CD14-positive monocyte (primary cell): ENCODE data around the gene REEP2. TPM values are rescaled to one million over a fixed set of nuclear protein-coding genes. Genes with fewer than 3 reads are reported as not detected.

Source experiments
- DNase-seq, 3 donors: peaks; one replicate each; pipeline ENCODE4 v3.0.0-alpha.2; 2011 to 2022
- H2AFZ ChIP-seq: 2 replicates; pipeline ENCODE4 v1.6.0; 2012; ENCODE audit warnings: mild to moderate bottlenecking, low read depth, low read length, inconsistent platforms; ENCODE audit not compliant: insufficient read depth, poor library complexity, severe bottlenecking
- H3K27ac ChIP-seq, 2 donors: 1 replicate in 1 of 2; 2 replicates in 1 of 2; pipeline ENCODE4 v1.5.1; 2012 to 2013; ENCODE audit warnings: low read length in 2 of 2, control low read depth in 1 of 2, inconsistent platforms in 1 of 2, low read depth in 1 of 2, mild to moderate bottlenecking in 1 of 2
- H3K27me3 ChIP-seq, 2 donors: one replicate each; pipeline versions ENCODE4 v1.6.0 to v1.6.1; 2011 to 2013; ENCODE audit warnings: low read length in 2 of 2; ENCODE audit not compliant: control insufficient read depth in 2 of 2, insufficient read depth in 2 of 2
- H3K36me3 ChIP-seq, 2 donors: replicated peaks in 1 of 2; 1 replicate in 1 of 2; 2 replicates in 1 of 2; pipeline versions ENCODE4 v1.5.1 to v1.6.1; 2012 to 2013; ENCODE audit warnings: low read length in 2 of 2, control low read depth in 1 of 2, inconsistent platforms in 1 of 2, mild to moderate bottlenecking in 1 of 2; ENCODE audit not compliant: insufficient read depth in 2 of 2, control insufficient read depth in 1 of 2
- H3K4me1 ChIP-seq, 2 donors: 1 replicate in 1 of 2; 2 replicates in 1 of 2; pipeline versions ENCODE4 v1.5.1 to v1.6.1; 2012 to 2013; ENCODE audit warnings: low read length in 2 of 2, control low read depth in 1 of 2, inconsistent platforms in 1 of 2, mild to moderate bottlenecking in 1 of 2, moderate library complexity in 1 of 2; ENCODE audit not compliant: insufficient read depth in 2 of 2, control insufficient read depth in 1 of 2
- H3K4me2 ChIP-seq: replicated peaks from 2 replicates; pipeline ENCODE3; 2012; ENCODE audit warnings: low read length, moderate library complexity, mild to moderate bottlenecking; ENCODE audit not compliant: poor library complexity, severe bottlenecking; ENCODE audit errors: extremely low read depth
- H3K4me3 ChIP-seq, 3 experiments: fragments of 200-600 bp in 1 of 3; sonication (generic) in 1 of 3; replicated peaks in 1 of 3; 1 replicate in 2 of 3; 2 replicates in 1 of 3; pipeline ENCODE4 v1.5.1; 2011 to 2013; ENCODE audit warnings: low read length in 3 of 3, mild to moderate bottlenecking in 3 of 3, control low read depth in 2 of 3, low read depth in 2 of 3, inconsistent platforms in 1 of 3, moderate library complexity in 1 of 3
- H3K79me2 ChIP-seq: 2 replicates; pipeline ENCODE4 v1.6.0; 2012; ENCODE audit warnings: mild to moderate bottlenecking, control low read depth, inconsistent platforms, low read length, moderate library complexity; ENCODE audit not compliant: insufficient read depth
- H3K9ac ChIP-seq: 2 replicates; pipeline ENCODE4 v1.6.0; 2017; ENCODE audit warnings: low read length, mild to moderate bottlenecking; ENCODE audit not compliant: insufficient read depth, poor library complexity, severe bottlenecking
- H3K9me3 ChIP-seq, 2 donors: replicated peaks in 1 of 2; 1 replicate in 1 of 2; 2 replicates in 1 of 2; pipeline versions ENCODE4 v1.5.1 to v1.6.1; 2012 to 2013; ENCODE audit warnings: low read length in 2 of 2, control low read depth in 1 of 2; ENCODE audit not compliant: control insufficient read depth in 1 of 2, insufficient read depth in 1 of 2
- H4K20me1 ChIP-seq: 2 replicates; pipeline ENCODE4 v1.6.0; 2012; ENCODE audit warnings: mild to moderate bottlenecking, low read length, control low read depth, moderate library complexity; ENCODE audit not compliant: insufficient read depth
- H3K27ac Mint-ChIP-seq, 7 donors: one replicate each; pipeline ENCODE4 v1.8.0; 2020; ENCODE audit warnings: mild to moderate bottlenecking in 7 of 7, mixed read lengths in 7 of 7, moderate library complexity in 6 of 7, inconsistent platforms in 2 of 7
- H3K27me3 Mint-ChIP-seq, 3 donors: one replicate each; pipeline ENCODE4 v1.8.0; 2021 to 2022; ENCODE audit warnings: low read depth in 3 of 3, mild to moderate bottlenecking in 3 of 3, mixed read lengths in 3 of 3, moderate library complexity in 3 of 3, inconsistent platforms in 1 of 3
- H3K36me3 Mint-ChIP-seq, 2 donors: one replicate each; pipeline ENCODE4 v1.8.0; 2020; ENCODE audit warnings: mixed read lengths in 2 of 2, inconsistent platforms in 1 of 2, mild to moderate bottlenecking in 1 of 2
- H3K4me1 Mint-ChIP-seq: one replicate; pipeline ENCODE4 v1.8.0; 2020; ENCODE audit warnings: mild to moderate bottlenecking, mixed read lengths
- H3K4me3 Mint-ChIP-seq, 2 donors: one replicate each; pipeline ENCODE4 v1.8.0; 2020; ENCODE audit warnings: mild to moderate bottlenecking in 2 of 2, mixed read lengths in 2 of 2, moderate library complexity in 1 of 2
- H3K9me3 Mint-ChIP-seq, 7 donors: one replicate each; pipeline ENCODE4 v1.8.0; 2020 to 2022; ENCODE audit warnings: mixed read lengths in 7 of 7, mild to moderate bottlenecking in 6 of 7, moderate library complexity in 6 of 7, inconsistent platforms in 2 of 7
- WGBS: methylation state at CpG from one replicate; pipeline ENCODE4 v1.1.5; 2013; ENCODE audit warnings: missing lambda C conversion rate; ENCODE audit not compliant: insufficient coverage; 5-methylcytosine and 5-hydroxymethylcytosine counted together
- intact Hi-C, 2 donors: fragments of 100-400 bp; cut with micrococcal nuclease; formaldehyde crosslinking; loops; one replicate each; pipeline versions ENCODE4 v1.15.0 to v1.15.1; 2023
- polyA plus RNA-seq, 3 donors: library from polyadenylated mRNA; depleted of rRNA in 1 of 3; unstranded in 2 of 3; stranded (reverse) in 1 of 3; fragments of 300-500 nt in 2 of 3; fragments of >200 nt in 1 of 3; fragmentation: Illumina TruSeq in 2 of 3; gene quantifications; 1 replicate in 2 of 3; 2 replicates in 1 of 3; pipeline ENCODE4 v1.2.3, GENCODE V29; 2012 to 2021
- TF ChIP-seq, protein P1 (sequence below): fragments of 200-600 bp; IDR thresholded peaks from one replicate; pipeline ENCODE4 v1.8.0; 2022; ENCODE audit warnings: antibody characterized with exemption, mild to moderate bottlenecking

REEP2 gene
- polyA plus RNA-seq, 3 donors = not detected

DNA sequence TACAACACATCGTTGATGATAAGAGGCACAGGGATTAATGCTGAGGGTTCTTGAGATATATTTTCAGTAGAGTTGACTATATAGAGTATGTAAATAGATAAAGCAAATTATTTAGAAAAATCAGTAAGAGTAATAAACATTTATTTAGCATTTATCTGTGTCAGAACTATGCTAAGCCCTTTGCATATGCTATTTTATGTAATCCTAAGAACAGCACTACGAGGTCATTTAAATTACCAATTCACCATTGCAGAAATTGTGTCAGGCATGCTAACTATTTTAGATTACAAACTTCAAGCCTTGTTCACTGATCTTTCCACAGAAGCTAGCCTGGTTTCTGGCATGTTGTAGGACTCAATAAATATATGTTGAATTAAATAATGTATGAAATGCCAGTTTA is 20.4 kb upstream of the REEP2 start:
- TF ChIP-seq, protein P1, sequence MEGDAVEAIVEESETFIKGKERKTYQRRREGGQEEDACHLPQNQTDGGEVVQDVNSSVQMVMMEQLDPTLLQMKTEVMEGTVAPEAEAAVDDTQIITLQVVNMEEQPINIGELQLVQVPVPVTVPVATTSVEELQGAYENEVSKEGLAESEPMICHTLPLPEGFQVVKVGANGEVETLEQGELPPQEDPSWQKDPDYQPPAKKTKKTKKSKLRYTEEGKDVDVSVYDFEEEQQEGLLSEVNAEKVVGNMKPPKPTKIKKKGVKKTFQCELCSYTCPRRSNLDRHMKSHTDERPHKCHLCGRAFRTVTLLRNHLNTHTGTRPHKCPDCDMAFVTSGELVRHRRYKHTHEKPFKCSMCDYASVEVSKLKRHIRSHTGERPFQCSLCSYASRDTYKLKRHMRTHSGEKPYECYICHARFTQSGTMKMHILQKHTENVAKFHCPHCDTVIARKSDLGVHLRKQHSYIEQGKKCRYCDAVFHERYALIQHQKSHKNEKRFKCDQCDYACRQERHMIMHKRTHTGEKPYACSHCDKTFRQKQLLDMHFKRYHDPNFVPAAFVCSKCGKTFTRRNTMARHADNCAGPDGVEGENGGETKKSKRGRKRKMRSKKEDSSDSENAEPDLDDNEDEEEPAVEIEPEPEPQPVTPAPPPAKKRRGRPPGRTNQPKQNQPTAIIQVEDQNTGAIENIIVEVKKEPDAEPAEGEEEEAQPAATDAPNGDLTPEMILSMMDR = no peak
- Histone ChIP-seq H4K20me1 (peaks cover 14% of the 10 kb centered on the region), H3K9ac (no peak overlapping the region), H3K27me3 (no peaks in the 10 kb centered on the region), H3K4me1 (no peaks in the 10 kb centered on the region), H2AFZ (no peak overlapping the region), H3K9me3 (no peaks in the 10 kb centered on the region), H3K36me3 (peaks cover 85 to 98% of the 10 kb centered on the region in 2 donors), H3K27ac (no peak overlapping the region), H3K4me3 (no peak overlapping the region), H3K4me2 (no peak overlapping the region), H3K79me2 (peaks cover 4% of the 10 kb centered on the region)
- no peak for DNase-seq
- Mint-ChIP-seq H3K36me3 (peaks cover 85 to 97% of the 10 kb centered on the region in 2 donors), H3K27ac (no peak overlapping the region), H3K4me1 (no peaks in the 10 kb centered on the region), H3K27me3 (no peaks in the 10 kb centered on the region), H3K4me3 (no peak overlapping the region), H3K9me3 (no peaks in the 10 kb centered on the region)
- 80% methylated on average over 1 of the region's 2 CpGs for WGBS
- intact Hi-C loops = loop anchor here in 1 of 2 donors (10.0 kb wide), 1 partner anchor 234 kb away; no protein-coding TSS in a partner anchor

DNA sequence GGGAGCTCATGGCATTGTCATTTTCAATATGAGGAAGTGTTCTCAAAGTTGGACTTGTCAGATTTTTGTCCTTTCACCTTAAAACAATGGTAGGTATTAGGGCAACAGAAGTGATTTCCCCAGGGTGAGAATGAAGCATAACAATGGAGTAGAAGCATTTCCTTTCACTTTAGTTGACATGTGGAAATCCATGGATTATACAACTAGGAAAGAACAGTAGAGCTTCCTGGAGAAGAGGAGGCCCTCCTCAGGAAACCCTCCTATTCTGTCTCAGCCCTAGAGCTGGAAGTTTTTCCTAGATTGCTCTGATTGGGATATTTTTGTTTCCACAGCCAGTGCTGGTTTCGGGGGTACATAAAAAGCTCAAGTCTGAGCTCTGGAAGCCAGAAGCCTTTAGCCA is 13.8 kb upstream of the REEP2 start:
- H3K9me3 ChIP-seq = no peaks in the 10 kb centered on the region
- H3K4me2 ChIP-seq = no peak overlapping the region
- H3K27me3 Mint-ChIP-seq = no peaks in the 10 kb centered on the region
- H3K36me3 Mint-ChIP-seq = peaks cover 84 to 99% of the 10 kb centered on the region in 2 donors
- H3K4me1 ChIP-seq = no peaks in the 10 kb centered on the region
- 100% methylated on average over 1 of the region's 1 CpG for WGBS
- DNase-seq = no peak
- H3K79me2 ChIP-seq = no peaks in the 10 kb centered on the region
- peaks cover 94 to 100% of the 10 kb centered on the region in 2 donors for H3K36me3 ChIP-seq
- H3K4me3 ChIP-seq = no peak overlapping the region
- no peak overlapping the region for H2AFZ ChIP-seq
- peaks cover 4% of the 10 kb centered on the region for H4K20me1 ChIP-seq
- TF ChIP-seq, protein P1 = no peak
- no peak overlapping the region for H3K4me3 Mint-ChIP-seq
- no peaks in the 10 kb centered on the region for H3K27me3 ChIP-seq
- no peaks in the 10 kb centered on the region for H3K9me3 Mint-ChIP-seq
- H3K27ac Mint-ChIP-seq = peak overlapping the region in 1 of 7 donors; percentile 8
- H3K9ac ChIP-seq = no peak overlapping the region
- intact Hi-C loops = no loop called here
- peak overlapping the region in 1 of 2 donors; percentile 27 for H3K27ac ChIP-seq
- H3K4me1 Mint-ChIP-seq = no peaks in the 10 kb centered on the region
